Astrocyte of the hippocampus (primary cell): ENCODE measurements around the gene RPL27A.
A peak's percentile ranks its signal among the peaks of the same experiment; 100 is the strongest.

Source experiments
- DNase-seq: peaks from one replicate; pipeline ENCODE4 v3.0.0; 2011; ENCODE audit warnings: low read depth, low spot score

Gene RPL27A

GRCh38 chr11:8721609-8722500 is 39.3 kb downstream of the RPL27A start:
- DNase-seq, result peak; percentile 79

GRCh38 chr11:8722809-8723208 is 40.2 kb downstream of the RPL27A start:
- no peak for DNase-seq

GRCh38 chr11:8723711-8724110 is 41.1 kb downstream of the RPL27A start:
- no peak for DNase-seq

- no peak for DNase-seq
These were observed 42.1 kb downstream of the RPL27A start for GRCh38 chr11:8724682-8725081.

- no peak for DNase-seq
These were observed 43.8 kb downstream of the RPL27A start for GRCh38 chr11:8726395-8726794.

GRCh38 chr11:8728563-8728962 is 46.0 kb downstream of the RPL27A start:
- DNase-seq, result peak; percentile 41

- DNase-seq, result no peak
These were observed 46.5 kb downstream of the RPL27A start for GRCh38 chr11:8729067-8729466.

GRCh38 chr11:8729837-8730696 is 47.5 kb downstream of the RPL27A start:
- no peak for DNase-seq

- DNase-seq, result no peak
These were observed 48.1 kb downstream of the RPL27A start for GRCh38 chr11:8730697-8731020.

GRCh38 chr11:8731647-8732323 is 49.2 kb downstream of the RPL27A start:
- no peak for DNase-seq

- DNase-seq, result no peak
These were observed 49.7 kb downstream of the RPL27A start for GRCh38 chr11:8732324-8732670.

- peak; percentile 92 for DNase-seq
These were observed 50.2 kb downstream of the RPL27A start for GRCh38 chr11:8732748-8733241.

GRCh38 chr11:8733852-8734251 is 51.3 kb downstream of the RPL27A start:
- DNase-seq, result no peak

GRCh38 chr11:8735094-8735493 is 52.5 kb downstream of the RPL27A start:
- DNase-seq, result peak; percentile 52

- DNase-seq, result no peak
These were observed 56.8 kb downstream of the RPL27A start for GRCh38 chr11:8739309-8739793.
